ENCODE measurements around the gene RAMAC. TPM values are rescaled to one million over a fixed set of nuclear protein-coding genes. Genes with fewer than 3 reads are reported as not detected.

RAMAC gene
- total and polyA plus RNA-seq, 10 of the 15 experiments (the other 5 are each of a cell fraction or from before 2014, with no cell fraction given) = 22.4 to 109 (median 41.7) TPM

DNA sequence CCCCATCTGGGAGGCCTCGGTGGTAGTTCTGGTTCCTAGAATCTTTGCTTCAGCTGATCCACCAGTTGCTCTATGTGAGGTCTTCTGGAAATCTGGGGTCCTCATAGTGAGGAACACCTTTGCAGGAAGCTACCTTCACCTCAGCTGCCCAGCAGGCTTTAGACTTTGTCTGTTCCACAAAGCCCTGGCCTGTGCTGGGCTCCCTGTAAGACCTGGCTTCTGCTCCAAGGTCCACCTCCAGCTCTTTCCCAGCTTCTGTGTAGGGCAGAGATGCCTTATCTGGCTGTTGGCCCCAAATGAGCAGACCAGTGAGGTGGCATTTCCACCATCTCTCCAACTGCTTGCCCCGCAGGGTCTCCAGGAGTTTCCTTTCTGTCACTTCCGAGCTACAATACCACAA, 25.2 kb upstream of the RAMAC start (continued):
- TF ChIP-seq ZBTB33 (IDR thresholded peaks at IDR 0.05) = no peak
- no peak for TF ChIP-seq POU2F2 (IDR thresholded peaks at IDR 0.05; ENCODE audit: borderline replicate concordance, low read depth, low read length)
- no peak for TF ChIP-seq NR2F1 (conservative IDR thresholded peaks at IDR 0.05)
- no peak for TF ChIP-seq ZNF274 (IDR thresholded peaks at IDR 0.05; ENCODE audit: insufficient read depth, insufficient read length)
- TF ChIP-seq CHD2 (IDR thresholded peaks at IDR 0.05; ENCODE audit: borderline replicate concordance, low read depth, low read length) = no peak
- TF ChIP-seq HDAC6 (IDR thresholded peaks at IDR 0.05; ENCODE audit: unreplicated experiment) = no peak
- TF ChIP-seq EP300 (IDR thresholded peaks at IDR 0.05; ENCODE audit: borderline replicate concordance in 1 of 2, control insufficient read depth in 1 of 2, low read depth in 2 of 2, low read length in 2 of 2) = no peak

- H3K27me3 ChIP-seq (replicated peaks in 1 of 2; ENCODE audit: control insufficient read depth in 2 of 2, insufficient read depth in 2 of 2, low read length in 1 of 2) = peaks cover 0 to 2% of the 10 kb centered on the region in 2 experiments; a peak in 2 of 4 replicates
- FAIRE-seq = no peak
- no peaks in the 10 kb centered on the region for H3K79me2 ChIP-seq (ENCODE audit: control insufficient read depth, insufficient read depth, low read length)
- CTCF ChIA-PET = no interaction called here
- RAD21 ChIA-PET (ENCODE audit: unreplicated experiment) = no interaction called here
- WGBS (ENCODE audit: insufficient coverage, insufficient replicate concordance, low lambda C conversion rate, missing lambda C conversion rate) = 82% methylated on average over 7 of the region's 7 CpGs
- SMC1A ChIA-PET (ENCODE audit: uncharacterized antibody, unreplicated experiment) = no interaction called here
- H2AFZ ChIP-seq (ENCODE audit: control insufficient read depth, low read depth, low read length) = no peak overlapping the region
- ATAC-seq = no peak
- peaks cover 13% of the 10 kb centered on the region for H3K4me1 ChIP-seq (ENCODE audit: control insufficient read depth, insufficient read depth, low read length)
- in situ Hi-C loops (cut with MboI) = no loop called here
- POLR2A ChIA-PET = no interaction called here
- H3K27ac ChIP-seq (ENCODE audit: control insufficient read depth, insufficient read depth) = no peak overlapping the region
- no peaks in the 10 kb centered on the region for H3K9me3 ChIP-seq (replicated peaks; ENCODE audit: control insufficient read depth, insufficient read depth, low read length)
- no peak overlapping the region for H3K9ac ChIP-seq (ENCODE audit: control insufficient read depth, insufficient read depth, low read length)
- no peak overlapping the region for H3K4me2 ChIP-seq (ENCODE audit: control insufficient read depth, insufficient read depth)
- DNase-seq (ENCODE audit: low read depth, low spot score) = no peak
- no TSS peak for BruUV-seq (replicated peaks)
- intact Hi-C loops (cut with micrococcal nuclease; ENCODE audit: unreplicated experiment) = no loop called here
- no peak overlapping the region for H3K4me3 ChIP-seq
- H3K36me3 ChIP-seq (ENCODE audit: control insufficient read depth in 2 of 2, insufficient read depth in 2 of 2, low read length in 1 of 2) = no peaks in the 10 kb centered on the region
- H4K20me1 ChIP-seq (ENCODE audit: control insufficient read depth, insufficient read depth) = no peaks in the 10 kb centered on the region; the same call in 1 of the 2 replicates
- no peak for TF ChIP-seq HDAC6 (IDR thresholded peaks at IDR 0.05; ENCODE audit: unreplicated experiment)
- TF ChIP-seq CBX3 (IDR thresholded peaks at IDR 0.05; ENCODE audit: borderline replicate concordance, low read depth) = no peak
- no peak for TF ChIP-seq NR2C1 (IDR thresholded peaks at IDR 0.05)
- TF ChIP-seq, protein P1, sequence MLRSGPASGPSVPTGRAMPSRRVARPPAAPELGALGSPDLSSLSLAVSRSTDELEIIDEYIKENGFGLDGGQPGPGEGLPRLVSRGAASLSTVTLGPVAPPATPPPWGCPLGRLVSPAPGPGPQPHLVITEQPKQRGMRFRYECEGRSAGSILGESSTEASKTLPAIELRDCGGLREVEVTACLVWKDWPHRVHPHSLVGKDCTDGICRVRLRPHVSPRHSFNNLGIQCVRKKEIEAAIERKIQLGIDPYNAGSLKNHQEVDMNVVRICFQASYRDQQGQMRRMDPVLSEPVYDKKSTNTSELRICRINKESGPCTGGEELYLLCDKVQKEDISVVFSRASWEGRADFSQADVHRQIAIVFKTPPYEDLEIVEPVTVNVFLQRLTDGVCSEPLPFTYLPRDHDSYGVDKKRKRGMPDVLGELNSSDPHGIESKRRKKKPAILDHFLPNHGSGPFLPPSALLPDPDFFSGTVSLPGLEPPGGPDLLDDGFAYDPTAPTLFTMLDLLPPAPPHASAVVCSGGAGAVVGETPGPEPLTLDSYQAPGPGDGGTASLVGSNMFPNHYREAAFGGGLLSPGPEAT (IDR thresholded peaks at IDR 0.05; ENCODE audit: low read depth) = no peak
- no peak for TF ChIP-seq EGR1 (IDR thresholded peaks at IDR 0.05; ENCODE audit: borderline replicate concordance in 1 of 2, low read depth in 2 of 2, low read length in 2 of 2)
- TF ChIP-seq MEF2A (IDR thresholded peaks at IDR 0.05; ENCODE audit: insufficient read depth, low read depth, low read length) = no peak
- no peak for TF ChIP-seq BRCA1 (IDR thresholded peaks at IDR 0.05; ENCODE audit: low read depth, low read length)
- no peak for TF ChIP-seq CEBPB (IDR thresholded peaks at IDR 0.05; ENCODE audit: borderline replicate concordance in 1 of 2, low read depth in 2 of 2, low read length in 2 of 2)
- TF ChIP-seq CHD4 (IDR thresholded peaks at IDR 0.05) = no peak
- no peak for TF ChIP-seq USF2 (IDR thresholded peaks at IDR 0.05; ENCODE audit: borderline replicate concordance, low read depth, low read length)
- no peak for TF ChIP-seq KLF5 (IDR thresholded peaks at IDR 0.05; ENCODE audit: partially characterized antibody)
Measured at GRCh38 chr15:82963471-82964341, 22.3 kb upstream of the RAMAC start.
